K562 (cell line): ENCODE measurements around the gene TENM4. TPM values are rescaled to one million over a fixed set of nuclear protein-coding genes. Genes with fewer than 3 reads are reported as not detected.

Experiments
- ATAC-seq: fragments of 200-7000 bp; cut with Tn5 transposase; 3 replicates; pipeline ENCODE4 v1.9.1; 2020; ENCODE audit warnings: moderate library complexity
- BruUV-seq: library from RNA; stranded (reverse); fragments of 400-500 nt; replicated peaks from 2 replicates; lab custom pipeline; 2021; lab: Mats Ljungman, UMichigan
- CTCF ChIA-PET: fragments of 300-600 bp; formaldehyde crosslinking; extraction: SDS; loops from one replicate; lab custom pipeline; 2021; ENCODE audit warnings: low intra/inter-chr PET ratio; lab: Yijun Ruan, JAX
- POLR2A ChIA-PET: fragments of 300-600, 350-650 bp; sonication (Branson Sonifier 250); formaldehyde crosslinking; extraction: SDS; loops from one replicate; lab custom pipeline; 2021; ENCODE audit warnings: antibody characterized with exemption, inconsistent platforms; lab: Yijun Ruan, JAX
- DNase-seq, 4 experiments: peaks; one replicate each; pipeline versions ENCODE4 v3.0.0 to v3.0.0-alpha.2; 2011 to 2018; ENCODE audit warnings: low spot score in 3 of 4, mixed read lengths in 3 of 4; ENCODE audit errors: extremely low read depth in 1 of 4
- FAIRE-seq: peaks from 2 replicates; lab custom pipeline; 2011; peaks lifted over from hg19 to GRCh38; lab: Jason Lieb, UNC
- H2AFZ ChIP-seq: 2 replicates; pipeline ENCODE4 v1.6.0; 2011; ENCODE audit warnings: low read depth, low read length, control low read depth, inconsistent platforms
- H3K27ac ChIP-seq: fragments of 200-600 bp; 3 replicates; pipeline ENCODE4 v1.8.0; 2011; ENCODE audit warnings: low read depth, mild to moderate bottlenecking, control low read depth, inconsistent platforms, low read length, moderate library complexity, mixed read lengths; ENCODE audit errors: extremely low read depth
- H3K27me3 ChIP-seq, 2 experiments: fragments of 300-600 bp in 1 of 2; 2 replicates in 1 of 2; 3 replicates in 1 of 2; pipeline versions ENCODE4 v1.6.0 to v1.8.0; 2011; ENCODE audit warnings: inconsistent platforms in 2 of 2, low read length in 2 of 2, mild to moderate bottlenecking in 1 of 2, mixed read lengths in 1 of 2, moderate library complexity in 1 of 2; ENCODE audit not compliant: control insufficient read depth in 2 of 2, insufficient read depth in 2 of 2
- H3K36me3 ChIP-seq: fragments of 300-600 bp; 3 replicates; pipeline ENCODE4 v1.8.0; 2011; ENCODE audit warnings: mild to moderate bottlenecking, low read length, inconsistent platforms; ENCODE audit not compliant: control insufficient read depth, insufficient read depth
- H3K4me1 ChIP-seq, 2 experiments: fragments of 200-600 bp in 1 of 2; replicated peaks in 1 of 2; 2 replicates in 1 of 2; 3 replicates in 1 of 2; pipeline versions ENCODE4 v1.5.1 to v1.8.0; 2011; ENCODE audit warnings: inconsistent platforms in 2 of 2, low read length in 2 of 2, mild to moderate bottlenecking in 1 of 2, mixed read lengths in 1 of 2, moderate library complexity in 1 of 2; ENCODE audit not compliant: control insufficient read depth in 2 of 2, insufficient read depth in 2 of 2
- H3K4me2 ChIP-seq: 2 replicates; pipeline ENCODE4 v1.6.1; 2011; ENCODE audit warnings: low read length, control low read depth, inconsistent platforms, mixed read lengths; ENCODE audit not compliant: insufficient read depth
- H3K4me3 ChIP-seq: fragments of 200-600 bp; sonication (generic), shearing (Covaris generic); 2 replicates; pipeline ENCODE4 v1.5.1; 2016; ENCODE audit warnings: control low read depth, inconsistent platforms
- H3K79me2 ChIP-seq: fragments of 200-600 bp; 3 replicates; pipeline ENCODE4 v1.8.0; 2011; ENCODE audit warnings: low read length, inconsistent platforms; ENCODE audit not compliant: control insufficient read depth, insufficient read depth
- H3K9ac ChIP-seq, 2 experiments: 2 replicates each; pipeline versions ENCODE4 v1.6.0 to v1.6.1; 2011; ENCODE audit warnings: low read depth in 2 of 2, low read length in 2 of 2, control low read depth in 1 of 2, inconsistent platforms in 1 of 2, mild to moderate bottlenecking in 1 of 2, mixed read lengths in 1 of 2; ENCODE audit not compliant: insufficient read depth in 1 of 2
- H3K9me1 ChIP-seq: one replicate; pipeline ENCODE4 v1.6.0; 2011; ENCODE audit warnings: inconsistent platforms, mild to moderate bottlenecking, low read length, moderate library complexity; ENCODE audit not compliant: control insufficient read depth, insufficient read depth
- H3K9me3 ChIP-seq: replicated peaks from 2 replicates; pipeline ENCODE4 v1.5.1; 2011; ENCODE audit warnings: low read depth, low read length, inconsistent platforms; ENCODE audit not compliant: control insufficient read depth, insufficient read depth
- H4K20me1 ChIP-seq: replicated peaks from 2 replicates; pipeline ENCODE4 v1.6.1; 2011; ENCODE audit warnings: low read length, inconsistent platforms, mixed read lengths; ENCODE audit not compliant: control insufficient read depth, insufficient read depth
- BDP1 ChIP-seq: IDR thresholded peaks from 3 replicates; pipeline ENCODE4 v1.6.1; 2011; ENCODE audit not compliant: insufficient read length, insufficient read depth
- GTF2F1 ChIP-seq: IDR thresholded peaks from 2 replicates; pipeline ENCODE4 v1.6.1; 2011; ENCODE audit warnings: low read depth, low read length, improper control_type of control experiment
- MECOM ChIP-seq: fragments of 250-450 bp; sonication (Bioruptor Pico); IDR thresholded peaks from 2 replicates; pipeline ENCODE4 v1.8.0; 2022; ENCODE audit warnings: inconsistent platforms
- ZNF23 ChIP-seq: fragments of 250-450 bp; sonication (Bioruptor Pico); IDR thresholded peaks from 2 replicates; pipeline ENCODE4 v1.4.0; 2020; ENCODE audit warnings: mild to moderate bottlenecking
- WGBS: fragments of 100-300 bp; shearing (Covaris generic); methylation state at CpG from one replicate; pipeline ENCODE4 v1.1.6; 2016; ENCODE audit warnings: low coverage, mixed read lengths; ENCODE audit not compliant: insufficient coverage; ENCODE audit errors: missing lambda C conversion rate; 5-methylcytosine and 5-hydroxymethylcytosine counted together
- in situ Hi-C: fragments of 300-500 bp; cut with MboI; formaldehyde crosslinking; loops from 4 replicates; pipeline ENCODE4 v1.15.0; 2018; ENCODE audit warnings: inconsistent platforms, mixed read lengths
- intact Hi-C: fragments of 100-400 bp; cut with micrococcal nuclease; formaldehyde crosslinking; loops from 2 replicates; pipeline ENCODE4 v1.14.2; 2022
- polyA plus RNA-seq, 8 experiments: library from polyadenylated mRNA; depleted of rRNA in 4 of 8; stranded (reverse) in 5 of 8; unstranded in 3 of 8; fragments of >200 nt; fragmentation: Nextera tagmentation in 2 of 8; fragmentation: Illumina TruSeq in 1 of 8; extraction: Ambion mirVana in 2 of 8; extraction: Trizol in 1 of 8; gene quantifications; 2 replicates each; pipeline versions ENCODE4 v1.2.1 to v1.2.3, GENCODE V29; 2011 to 2014; ENCODE audit warnings: inconsistent platforms in 1 of 8, missing spikeins in 1 of 8
- total RNA-seq, 7 experiments: library from RNA; depleted of rRNA in 6 of 7; stranded (reverse); fragments of >200 nt in 6 of 7; fragmentation: Illumina TruSeq in 2 of 7; extraction: Trizol in 2 of 7; gene quantifications; 2 replicates each; pipeline versions ENCODE4 v1.2.1 to v1.2.3, GENCODE V29; 2011 to 2021; ENCODE audit warnings: low replicate concordance in 1 of 7
- TF ChIP-seq, protein P1 (sequence below): fragments of 450-650 bp; formaldehyde crosslinking; IDR thresholded peaks from 2 replicates; pipeline ENCODE4 v1.4.0; 2022; ENCODE audit warnings: mild to moderate bottlenecking, moderate library complexity
- TF ChIP-seq, protein P2 (sequence below): fragments of 250-450 bp; sonication (Bioruptor Pico); IDR thresholded peaks from 2 replicates; pipeline ENCODE4 v1.4.0; 2020

The TENM4 gene
- total and polyA plus RNA-seq, 9 of the 15 experiments (the other 6 are each of a cell fraction or from before 2014, with no cell fraction given), result 0.16 TPM; not detected in 8

GRCh38 chr11:79328402-79328801 is 112.4 kb downstream of the TENM4 start:
- in situ Hi-C loops, result no loop called here
- BruUV-seq, result no TSS peak

More at GRCh38 chr11:79328402-79328801, 112.4 kb downstream of the TENM4 start:
- Histone ChIP-seq H3K4me1 (no peaks in the 10 kb centered on the region), H3K36me3 (no peaks in the 10 kb centered on the region), H3K9me1 (no peaks in the 10 kb centered on the region), H2AFZ (no peak overlapping the region), H4K20me1 (no peaks in the 10 kb centered on the region), H3K9ac (no peak overlapping the region), H3K27me3 (no peaks in the 10 kb centered on the region), H3K79me2 (no peaks in the 10 kb centered on the region), H3K4me3 (no peak overlapping the region), H3K27ac (no peak overlapping the region), H3K9me3 (no peaks in the 10 kb centered on the region), H3K4me2 (no peak overlapping the region)
- FAIRE-seq (no peak), ATAC-seq (no peak), DNase-seq (no peak)
- 0% methylated on average over 9 of the region's 9 CpGs for WGBS
- ChIA-PET POLR2A (no interaction called here), CTCF (no interaction called here)
- intact Hi-C loops, result no loop called here
- TF ChIP-seq ZNF23 (CRISPR knock-in tag) (no peak), MECOM (CRISPR knock-in tag) (no peak), GTF2F1 (no peak), BDP1 (no peak)
- TF ChIP-seq, protein P1, sequence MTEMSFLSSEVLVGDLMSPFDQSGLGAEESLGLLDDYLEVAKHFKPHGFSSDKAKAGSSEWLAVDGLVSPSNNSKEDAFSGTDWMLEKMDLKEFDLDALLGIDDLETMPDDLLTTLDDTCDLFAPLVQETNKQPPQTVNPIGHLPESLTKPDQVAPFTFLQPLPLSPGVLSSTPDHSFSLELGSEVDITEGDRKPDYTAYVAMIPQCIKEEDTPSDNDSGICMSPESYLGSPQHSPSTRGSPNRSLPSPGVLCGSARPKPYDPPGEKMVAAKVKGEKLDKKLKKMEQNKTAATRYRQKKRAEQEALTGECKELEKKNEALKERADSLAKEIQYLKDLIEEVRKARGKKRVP (CRISPR knock-in tag), result no peak
- TF ChIP-seq, protein P2, sequence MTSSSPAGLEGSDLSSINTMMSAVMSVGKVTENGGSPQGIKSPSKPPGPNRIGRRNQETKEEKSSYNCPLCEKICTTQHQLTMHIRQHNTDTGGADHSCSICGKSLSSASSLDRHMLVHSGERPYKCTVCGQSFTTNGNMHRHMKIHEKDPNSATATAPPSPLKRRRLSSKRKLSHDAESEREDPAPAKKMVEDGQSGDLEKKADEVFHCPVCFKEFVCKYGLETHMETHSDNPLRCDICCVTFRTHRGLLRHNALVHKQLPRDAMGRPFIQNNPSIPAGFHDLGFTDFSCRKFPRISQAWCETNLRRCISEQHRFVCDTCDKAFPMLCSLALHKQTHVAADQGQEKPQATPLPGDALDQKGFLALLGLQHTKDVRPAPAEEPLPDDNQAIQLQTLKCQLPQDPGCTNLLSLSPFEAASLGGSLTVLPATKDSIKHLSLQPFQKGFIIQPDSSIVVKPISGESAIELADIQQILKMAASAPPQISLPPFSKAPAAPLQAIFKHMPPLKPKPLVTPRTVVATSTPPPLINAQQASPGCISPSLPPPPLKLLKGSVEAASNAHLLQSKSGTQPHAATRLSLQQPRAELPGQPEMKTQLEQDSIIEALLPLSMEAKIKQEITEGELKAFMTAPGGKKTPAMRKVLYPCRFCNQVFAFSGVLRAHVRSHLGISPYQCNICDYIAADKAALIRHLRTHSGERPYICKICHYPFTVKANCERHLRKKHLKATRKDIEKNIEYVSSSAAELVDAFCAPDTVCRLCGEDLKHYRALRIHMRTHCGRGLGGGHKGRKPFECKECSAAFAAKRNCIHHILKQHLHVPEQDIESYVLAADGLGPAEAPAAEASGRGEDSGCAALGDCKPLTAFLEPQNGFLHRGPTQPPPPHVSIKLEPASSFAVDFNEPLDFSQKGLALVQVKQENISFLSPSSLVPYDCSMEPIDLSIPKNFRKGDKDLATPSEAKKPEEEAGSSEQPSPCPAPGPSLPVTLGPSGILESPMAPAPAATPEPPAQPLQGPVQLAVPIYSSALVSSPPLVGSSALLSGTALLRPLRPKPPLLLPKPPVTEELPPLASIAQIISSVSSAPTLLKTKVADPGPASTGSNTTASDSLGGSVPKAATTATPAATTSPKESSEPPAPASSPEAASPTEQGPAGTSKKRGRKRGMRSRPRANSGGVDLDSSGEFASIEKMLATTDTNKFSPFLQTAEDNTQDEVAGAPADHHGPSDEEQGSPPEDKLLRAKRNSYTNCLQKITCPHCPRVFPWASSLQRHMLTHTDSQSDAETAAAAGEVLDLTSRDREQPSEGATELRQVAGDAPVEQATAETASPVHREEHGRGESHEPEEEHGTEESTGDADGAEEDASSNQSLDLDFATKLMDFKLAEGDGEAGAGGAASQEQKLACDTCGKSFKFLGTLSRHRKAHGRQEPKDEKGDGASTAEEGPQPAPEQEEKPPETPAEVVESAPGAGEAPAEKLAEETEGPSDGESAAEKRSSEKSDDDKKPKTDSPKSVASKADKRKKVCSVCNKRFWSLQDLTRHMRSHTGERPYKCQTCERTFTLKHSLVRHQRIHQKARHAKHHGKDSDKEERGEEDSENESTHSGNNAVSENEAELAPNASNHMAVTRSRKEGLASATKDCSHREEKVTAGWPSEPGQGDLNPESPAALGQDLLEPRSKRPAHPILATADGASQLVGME (CRISPR knock-in tag), result no peak
